Hematopoietic multipotent progenitor cell treated with erythropoietin and hydrocortisone succinate and interleukin-3 and kit ligand, for 6 days (in vitro differentiated cells): ENCODE results near the gene CCDC81.
A peak's percentile ranks its signal among the peaks of the same experiment; 100 is the strongest.

Experiments
- DNase-seq: peaks from one replicate; pipeline ENCODE4 v3.0.0-alpha.2; 2015

Gene CCDC81

GRCh38 chr11:86442827-86443226 lies 68.1 kb downstream of the CCDC81 start:
- DNase-seq, result no peak

GRCh38 chr11:86443415-86443814 lies 68.7 kb downstream of the CCDC81 start:
- DNase-seq, result no peak

GRCh38 chr11:86444981-86445380 lies 70.3 kb downstream of the CCDC81 start:
- DNase-seq, result no peak

- no peak for DNase-seq
These were observed 71.7 kb downstream of the CCDC81 start for GRCh38 chr11:86446163-86446923.

GRCh38 chr11:86446924-86447285 lies 72.2 kb downstream of the CCDC81 start:
- DNase-seq, result no peak

- peak; percentile 13 for DNase-seq
These were observed 73.2 kb downstream of the CCDC81 start for GRCh38 chr11:86447763-86448480.

- no peak for DNase-seq
These were observed 75.4 kb downstream of the CCDC81 start for GRCh38 chr11:86449993-86450629.

GRCh38 chr11:86453290-86454030 lies 78.8 kb downstream of the CCDC81 start:
- DNase-seq, result no peak

- DNase-seq, result peak; percentile 93
These were observed 81.6 kb downstream of the CCDC81 start for GRCh38 chr11:86456075-86456939.

GRCh38 chr11:86458294-86459001 lies 83.8 kb downstream of the CCDC81 start:
- no peak for DNase-seq

GRCh38 chr11:86459002-86459385 lies 84.3 kb downstream of the CCDC81 start:
- DNase-seq, result no peak

GRCh38 chr11:86459682-86460460 lies 85.2 kb downstream of the CCDC81 start:
- DNase-seq, result no peak

GRCh38 chr11:86460461-86461385 lies 86.0 kb downstream of the CCDC81 start:
- DNase-seq, result no peak

GRCh38 chr11:86461892-86462291 lies 87.2 kb downstream of the CCDC81 start:
- DNase-seq, result no peak

- no peak for DNase-seq
These were observed 88.4 kb downstream of the CCDC81 start for GRCh38 chr11:86463120-86463519.

- DNase-seq, result no peak
These were observed 89.3 kb downstream of the CCDC81 start for GRCh38 chr11:86463955-86464354.

- DNase-seq, result no peak
These were observed 90.0 kb downstream of the CCDC81 start for GRCh38 chr11:86464509-86465221.

- DNase-seq, result no peak
These were observed 93.5 kb downstream of the CCDC81 start for GRCh38 chr11:86468169-86468568.
